ENCODE results near the gene HSD11B1.

DNA sequence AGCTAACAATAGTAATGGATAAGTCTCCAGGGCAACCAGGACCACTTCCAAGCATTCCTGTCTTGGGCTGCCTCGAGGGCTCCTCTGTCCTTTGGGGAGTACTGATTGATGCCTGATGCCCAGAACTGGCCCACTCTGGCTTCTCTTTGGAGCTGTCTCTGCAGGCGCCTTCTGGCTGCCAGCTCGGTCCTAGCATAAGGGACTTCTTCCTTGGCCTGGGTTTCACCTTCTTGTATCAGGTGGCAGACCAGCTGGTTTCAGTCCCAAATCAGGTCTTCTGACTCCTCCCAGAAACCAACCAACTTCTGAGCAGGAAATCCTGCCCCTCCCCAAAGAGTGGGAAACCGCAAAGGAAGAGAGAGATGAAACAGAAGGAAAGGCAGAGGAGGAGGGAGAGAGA is 18.8 kb upstream of the HSD11B1 start:
- TF ChIP-seq CTCF (IDR thresholded peaks at IDR 0.05) (no peak), POLR2A (IDR thresholded peaks at IDR 0.05) (no peak)
